ENCODE measurements around the gene UBD.

- TF ChIP-seq POLR2A (IDR thresholded peaks at IDR 0.05): no peak
- no peak for TF ChIP-seq CTCF (IDR thresholded peaks at IDR 0.05)
Measured at GRCh38 chr6:29530671-29531310, 28.7 kb downstream of the UBD start.

Data from lower leg skin (tissue), 3 donors.